Measurements from ENCODE around the gene ARCN1. TPM values are rescaled to one million over a fixed set of nuclear protein-coding genes. Genes with fewer than 3 reads are reported as not detected.
A peak's percentile ranks its signal among the peaks of the same experiment; 100 is the strongest.

ARCN1 gene
- 126 TPM for polyA plus RNA-seq (2013, experiment 1 of 2)
- 128 TPM for polyA plus RNA-seq (2013, experiment 2 of 2)

DNA sequence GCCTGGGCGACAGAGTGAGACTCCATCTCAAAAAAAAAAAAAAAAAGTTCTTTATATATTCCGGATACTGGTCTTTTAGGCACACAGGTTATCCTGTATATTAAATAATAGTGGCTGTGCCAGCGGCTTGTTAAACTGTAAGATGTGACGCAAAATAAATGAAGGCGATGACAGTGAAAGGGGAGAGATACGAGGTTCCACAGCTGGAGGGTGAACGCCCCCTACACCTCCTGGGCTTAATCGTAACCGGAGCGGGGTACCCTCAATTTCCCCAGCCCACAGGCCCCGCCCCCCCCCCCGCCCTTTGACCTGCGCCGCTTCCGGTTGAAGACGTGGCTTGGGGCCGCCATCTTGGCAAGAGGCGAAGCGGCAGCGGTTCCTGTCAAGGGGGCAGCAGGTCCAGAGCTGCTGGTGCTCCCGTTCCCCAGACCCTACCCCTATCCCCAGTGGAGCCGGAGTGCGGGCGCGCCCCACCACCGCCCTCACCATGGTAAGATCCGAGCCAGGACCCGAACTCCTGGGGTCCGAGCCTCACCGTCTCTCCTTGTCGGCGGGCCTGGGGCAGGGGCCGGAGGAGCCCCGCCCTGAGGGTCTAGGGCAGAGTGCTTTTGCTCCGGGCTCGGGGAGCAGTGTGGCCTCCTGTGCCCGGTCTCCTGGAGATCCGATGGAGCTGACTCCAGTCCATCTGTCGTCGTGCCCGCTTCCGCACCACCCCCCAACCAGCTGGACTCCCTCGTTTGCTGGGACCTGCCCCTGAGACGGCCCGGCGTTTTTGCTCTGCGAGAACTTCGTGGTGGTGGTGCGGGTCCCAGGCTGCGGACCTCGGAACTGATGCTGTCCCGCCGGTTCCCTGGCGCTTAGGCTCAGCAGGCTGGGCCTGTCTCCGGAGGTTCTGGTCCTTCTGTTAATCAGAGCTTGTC, at the start of gene ARCN1:
TSS of gene ARCN1 (plus strand) at position 349 of the 920 bp plus-strand sequence. CDS start at position 488, 139 bp downstream.
- H3K4me1 ChIP-seq (ENCODE audit: control insufficient read depth in 2 of 2, insufficient read depth in 1 of 2, low read depth in 1 of 2, low read length in 2 of 2): peaks cover 0 to 7% of the 10 kb centered on the region in 2 donors

GRCh38 chr11:118522571-118523072, 49.6 kb upstream of the ARCN1 start:
- Histone ChIP-seq H2BK120ac (ENCODE audit: low read depth, low read length) (no peak overlapping the region), H3K14ac (ENCODE audit: low read length) (no peak overlapping the region), H3K4me2 (ENCODE audit: insufficient read depth, low read length, poor library complexity, severe bottlenecking) (no peak overlapping the region), H3K4me3 (ENCODE audit: low read length in 2 of 2) (no peak overlapping the region), H2BK15ac (ENCODE audit: low read length) (no peak overlapping the region), H3K27ac (replicated peaks; ENCODE audit: low read length) (no peak overlapping the region), H3K4ac (ENCODE audit: low read length) (no peak overlapping the region), H2BK12ac (ENCODE audit: low read length) (no peak overlapping the region), H4K8ac (ENCODE audit: low read depth, low read length) (no peak overlapping the region), H3K9ac (ENCODE audit: low read depth, low read length, poor library complexity) (no peak overlapping the region), H3K27me3 (ENCODE audit: control insufficient read depth in 3 of 3, insufficient read depth in 3 of 3, low read depth in 1 of 3, low read length in 3 of 3) (no peaks in the 10 kb centered on the region), H3K4me1 (ENCODE audit: control insufficient read depth in 2 of 2, insufficient read depth in 1 of 2, low read depth in 1 of 2, low read length in 2 of 2) (no peaks in the 10 kb centered on the region), H2AK5ac (ENCODE audit: low read depth, low read length) (no peak overlapping the region), H3K9me3 (replicated peaks in 1 of 2; ENCODE audit: control insufficient read depth in 2 of 2, insufficient read depth in 1 of 2, low read depth in 1 of 2, low read length in 2 of 2) (peaks cover 0 to 1% of the 10 kb centered on the region in 2 donors), H2BK5ac (ENCODE audit: low read length) (no peak overlapping the region), H4K91ac (ENCODE audit: low read depth, low read length, poor library complexity) (no peak overlapping the region), H3K18ac (ENCODE audit: low read length) (no peak overlapping the region), H2AFZ (ENCODE audit: low read length) (no peak overlapping the region), H3K79me1 (ENCODE audit: low read depth, low read length) (no peaks in the 10 kb centered on the region), H3K23ac (ENCODE audit: low read depth, low read length, poor library complexity) (no peak overlapping the region), H3K36me3 (replicated peaks in 1 of 2; ENCODE audit: control insufficient read depth in 2 of 2, insufficient read depth in 2 of 2, low read length in 2 of 2) (peaks cover 51 to 93% of the 10 kb centered on the region in 2 donors)
- no peak for DNase-seq (ENCODE audit: low spot score)
- WGBS, 2 donors (ENCODE audit: extremely low coverage in 2 of 2, insufficient read length in 2 of 2, insufficient replicate concordance in 1 of 2): no CpG with 5 or more reads among the region's 6 CpGs

More for the DNA sequence above, at the start of gene ARCN1:
- H3K4ac ChIP-seq (ENCODE audit: low read length): peak within 1 kb of the TSS; percentile 56
- H3K23ac ChIP-seq (ENCODE audit: low read depth, low read length, poor library complexity): peak within 1 kb of the TSS; percentile 93
- peak within 1 kb of the TSS; percentile 84 for H4K8ac ChIP-seq (ENCODE audit: low read depth, low read length)
- H3K27ac ChIP-seq (replicated peaks; ENCODE audit: low read length): peak within 1 kb of the TSS; percentile 90
- H2AK5ac ChIP-seq (ENCODE audit: low read depth, low read length): peak within 1 kb of the TSS; percentile 82
- peak within 1 kb of the TSS; percentile 97 for H3K9ac ChIP-seq (ENCODE audit: low read depth, low read length, poor library complexity)
- H3K4me2 ChIP-seq (ENCODE audit: insufficient read depth, low read length, poor library complexity, severe bottlenecking): peak within 1 kb of the TSS; percentile 61
- DNase-seq (ENCODE audit: low spot score): peak; percentile 79
- peak within 1 kb of the TSS; percentile 91 for H2AFZ ChIP-seq (ENCODE audit: low read length)
- H3K36me3 ChIP-seq (replicated peaks in 1 of 2; ENCODE audit: control insufficient read depth in 2 of 2, insufficient read depth in 2 of 2, low read length in 2 of 2): peaks cover 0 to 18% of the 10 kb centered on the region in 2 donors
- no peak within 1 kb of the TSS for H4K91ac ChIP-seq (ENCODE audit: low read depth, low read length, poor library complexity)
- H2BK15ac ChIP-seq (ENCODE audit: low read length): peak within 1 kb of the TSS; percentile 73
- H3K14ac ChIP-seq (ENCODE audit: low read length): peak within 1 kb of the TSS; percentile 94
- peak within 1 kb of the TSS; percentile 99 for H3K18ac ChIP-seq (ENCODE audit: low read length)
- no peak within 1 kb of the TSS for H2BK12ac ChIP-seq (ENCODE audit: low read length)
- no CpG with 5 or more reads among the region's 55 CpGs for WGBS, 2 donors (ENCODE audit: extremely low coverage in 2 of 2, insufficient read length in 2 of 2, insufficient replicate concordance in 1 of 2)
- peak within 1 kb of the TSS; percentile 79 to 100 for H3K4me3 ChIP-seq (ENCODE audit: low read length in 2 of 2)
- H2BK120ac ChIP-seq (ENCODE audit: low read depth, low read length): no peak within 1 kb of the TSS
- peak within 1 kb of the TSS; percentile 96 for H2BK5ac ChIP-seq (ENCODE audit: low read length)
- peaks cover 3% of the 10 kb centered on the region for H3K79me1 ChIP-seq (ENCODE audit: low read depth, low read length)
- no peaks in the 10 kb centered on the region for H3K9me3 ChIP-seq (replicated peaks in 1 of 2; ENCODE audit: control insufficient read depth in 2 of 2, insufficient read depth in 1 of 2, low read depth in 1 of 2, low read length in 2 of 2)
- H3K27me3 ChIP-seq (ENCODE audit: control insufficient read depth in 3 of 3, insufficient read depth in 3 of 3, low read depth in 1 of 3, low read length in 3 of 3): no peaks in the 10 kb centered on the region

- H2BK5ac ChIP-seq (ENCODE audit: low read length): no peak overlapping the region
- no peak overlapping the region for H4K91ac ChIP-seq (ENCODE audit: low read depth, low read length, poor library complexity)
- H3K4me2 ChIP-seq (ENCODE audit: insufficient read depth, low read length, poor library complexity, severe bottlenecking): no peak overlapping the region
- no peak overlapping the region for H3K18ac ChIP-seq (ENCODE audit: low read length)
- peaks cover 0 to 1% of the 10 kb centered on the region in 2 donors for H3K9me3 ChIP-seq (replicated peaks in 1 of 2; ENCODE audit: control insufficient read depth in 2 of 2, insufficient read depth in 1 of 2, low read depth in 1 of 2, low read length in 2 of 2)
- H3K4me3 ChIP-seq (ENCODE audit: low read length in 2 of 2): no peak overlapping the region
- peaks cover 45 to 92% of the 10 kb centered on the region in 2 donors for H3K36me3 ChIP-seq (replicated peaks in 1 of 2; ENCODE audit: control insufficient read depth in 2 of 2, insufficient read depth in 2 of 2, low read length in 2 of 2)
- no peaks in the 10 kb centered on the region for H3K27me3 ChIP-seq (ENCODE audit: control insufficient read depth in 3 of 3, insufficient read depth in 3 of 3, low read depth in 1 of 3, low read length in 3 of 3)
- no peaks in the 10 kb centered on the region for H3K79me1 ChIP-seq (ENCODE audit: low read depth, low read length)
- H2AFZ ChIP-seq (ENCODE audit: low read length): no peak overlapping the region
- no peak overlapping the region for H2BK120ac ChIP-seq (ENCODE audit: low read depth, low read length)
- H4K8ac ChIP-seq (ENCODE audit: low read depth, low read length): no peak overlapping the region
- H3K4me1 ChIP-seq (ENCODE audit: control insufficient read depth in 2 of 2, insufficient read depth in 1 of 2, low read depth in 1 of 2, low read length in 2 of 2): peaks cover under 1 to 2% of the 10 kb centered on the region in 2 donors
- no peak overlapping the region for H2AK5ac ChIP-seq (ENCODE audit: low read depth, low read length)
- no peak overlapping the region for H3K23ac ChIP-seq (ENCODE audit: low read depth, low read length, poor library complexity)
- no peak overlapping the region for H2BK12ac ChIP-seq (ENCODE audit: low read length)
- H3K27ac ChIP-seq (replicated peaks; ENCODE audit: low read length): no peak overlapping the region
- no peak overlapping the region for H3K14ac ChIP-seq (ENCODE audit: low read length)
- H3K4ac ChIP-seq (ENCODE audit: low read length): no peak overlapping the region
- H2BK15ac ChIP-seq (ENCODE audit: low read length): no peak overlapping the region
- H3K9ac ChIP-seq (ENCODE audit: low read depth, low read length, poor library complexity): no peak overlapping the region
- DNase-seq (ENCODE audit: low spot score): no peak
Observed at GRCh38 chr11:118524356-118524755, 47.9 kb upstream of the ARCN1 start.

DNA sequence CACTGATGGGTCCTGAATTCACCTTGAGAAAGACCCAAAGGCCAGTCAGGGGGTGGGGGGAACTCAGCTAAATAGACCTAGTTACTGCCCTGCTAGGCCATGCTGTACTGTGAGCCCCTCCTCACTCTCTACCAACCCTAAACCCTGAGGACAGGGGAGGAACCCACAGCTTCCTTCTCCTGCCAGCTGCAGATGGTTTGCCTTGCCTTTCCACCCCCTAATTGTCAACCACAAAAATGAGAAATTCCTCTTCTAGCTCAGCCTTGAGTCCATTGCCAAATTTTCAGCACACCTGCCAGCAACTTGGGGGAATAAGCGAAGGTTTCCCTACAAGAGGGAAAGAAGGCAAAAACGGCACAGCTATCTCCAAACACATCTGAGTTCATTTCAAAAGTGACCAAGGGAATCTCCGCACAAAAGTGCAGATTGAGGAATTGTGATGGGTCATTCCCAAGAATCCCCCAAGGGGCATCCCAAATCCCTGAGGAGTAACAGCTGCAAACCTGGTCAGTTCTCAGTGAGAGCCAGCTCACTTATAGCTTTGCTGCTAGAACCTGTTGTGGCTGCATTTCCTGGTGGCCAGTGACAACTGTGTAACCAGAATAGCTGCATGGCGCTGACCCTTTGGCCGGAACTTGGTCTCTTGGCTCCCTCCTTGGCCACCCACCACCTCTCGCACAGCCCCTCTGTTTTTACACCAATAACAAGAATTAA, 47.3 kb upstream of the ARCN1 start:
- no peak overlapping the region for H3K14ac ChIP-seq (ENCODE audit: low read length)
- H3K4me2 ChIP-seq (ENCODE audit: insufficient read depth, low read length, poor library complexity, severe bottlenecking): no peak overlapping the region
- H2BK12ac ChIP-seq (ENCODE audit: low read length): no peak overlapping the region
- H2BK15ac ChIP-seq (ENCODE audit: low read length): no peak overlapping the region
- no CpG with 5 or more reads among the region's 6 CpGs for WGBS, 2 donors (ENCODE audit: extremely low coverage in 2 of 2, insufficient read length in 2 of 2, insufficient replicate concordance in 1 of 2)
- H3K4ac ChIP-seq (ENCODE audit: low read length): no peak overlapping the region
- peaks cover 0 to 1% of the 10 kb centered on the region in 2 donors for H3K9me3 ChIP-seq (replicated peaks in 1 of 2; ENCODE audit: control insufficient read depth in 2 of 2, insufficient read depth in 1 of 2, low read depth in 1 of 2, low read length in 2 of 2)
- no peak overlapping the region for H2BK120ac ChIP-seq (ENCODE audit: low read depth, low read length)
- no peak overlapping the region for H3K18ac ChIP-seq (ENCODE audit: low read length)
- peaks cover 6% of the 10 kb centered on the region in 2 donors for H3K4me1 ChIP-seq (ENCODE audit: control insufficient read depth in 2 of 2, insufficient read depth in 1 of 2, low read depth in 1 of 2, low read length in 2 of 2)
- DNase-seq (ENCODE audit: low spot score): no peak
- no peak overlapping the region for H2AFZ ChIP-seq (ENCODE audit: low read length)
- H3K79me1 ChIP-seq (ENCODE audit: low read depth, low read length): no peaks in the 10 kb centered on the region
- H3K27me3 ChIP-seq (ENCODE audit: control insufficient read depth in 3 of 3, insufficient read depth in 3 of 3, low read depth in 1 of 3, low read length in 3 of 3): no peaks in the 10 kb centered on the region
- H3K4me3 ChIP-seq (ENCODE audit: low read length in 2 of 2): no peak overlapping the region
- no peak overlapping the region for H2BK5ac ChIP-seq (ENCODE audit: low read length)
- no peak overlapping the region for H2AK5ac ChIP-seq (ENCODE audit: low read depth, low read length)
- H3K36me3 ChIP-seq (replicated peaks in 1 of 2; ENCODE audit: control insufficient read depth in 2 of 2, insufficient read depth in 2 of 2, low read length in 2 of 2): peaks cover 40 to 86% of the 10 kb centered on the region in 2 donors
- H3K9ac ChIP-seq (ENCODE audit: low read depth, low read length, poor library complexity): no peak overlapping the region
- no peak overlapping the region for H4K91ac ChIP-seq (ENCODE audit: low read depth, low read length, poor library complexity)
- no peak overlapping the region for H3K27ac ChIP-seq (replicated peaks; ENCODE audit: low read length)
- no peak overlapping the region for H4K8ac ChIP-seq (ENCODE audit: low read depth, low read length)
- no peak overlapping the region for H3K23ac ChIP-seq (ENCODE audit: low read depth, low read length, poor library complexity)

All from neuronal stem cell (in vitro differentiated cells).